ENCODE data around the gene RSPH4A.

RSPH4A gene

DNA sequence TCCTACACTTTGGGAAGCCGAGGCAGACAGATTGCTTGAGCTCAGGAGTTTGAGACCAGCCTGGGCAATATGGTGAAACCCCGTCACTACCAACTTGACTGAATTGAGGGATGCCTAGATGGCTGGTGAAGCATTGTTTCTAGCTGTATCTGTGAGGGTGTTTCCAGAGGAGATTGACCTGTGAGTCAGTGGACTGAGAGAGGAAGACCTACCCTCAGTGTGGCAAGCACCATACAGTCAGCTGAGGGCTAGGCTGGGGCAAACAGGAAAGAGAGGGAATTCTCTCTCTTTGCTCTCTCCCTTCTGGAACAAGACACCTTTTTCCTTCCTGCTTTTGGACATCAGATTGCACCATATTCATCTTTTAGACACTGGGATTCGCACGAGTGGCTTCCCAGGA is 56.0 kb downstream of the RSPH4A start:
- TF ChIP-seq CTCF (IDR thresholded peaks at IDR 0.05; ENCODE audit: low read depth, low read length), result no peak
- DNase-seq, result no peak
- H3K36me3 ChIP-seq, result peaks cover 4% of the 10 kb centered on the region
- H3K4me3 ChIP-seq (ENCODE audit: low read depth, low read length), result no peak overlapping the region
- H3K27me3 ChIP-seq (ENCODE audit: insufficient read depth, low read depth, severe bottlenecking), result no peaks in the 10 kb centered on the region
- no peak overlapping the region for H3K27ac ChIP-seq
- H3K9me3 ChIP-seq (ENCODE audit: severe bottlenecking), result no peaks in the 10 kb centered on the region

DNA sequence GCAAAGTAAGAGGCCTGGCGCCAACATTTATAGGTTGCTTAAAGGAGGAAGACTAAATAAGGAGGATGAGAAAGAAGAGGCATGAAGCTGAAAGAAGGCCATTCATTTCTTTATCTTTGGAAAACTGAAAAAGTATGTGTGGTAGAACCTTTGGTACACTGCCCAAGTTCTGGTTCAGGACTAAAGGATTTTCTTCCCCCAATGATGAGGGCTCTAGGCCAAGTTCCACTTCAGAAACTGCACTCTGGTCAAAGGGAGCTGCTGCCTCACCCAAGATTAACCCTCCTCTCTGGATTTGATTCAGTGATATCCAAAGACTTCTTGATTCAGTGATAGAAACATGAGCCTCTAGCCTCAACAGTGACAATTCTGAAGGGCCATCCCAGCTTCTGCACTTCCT is 59.7 kb downstream of the RSPH4A start:
- Histone ChIP-seq H3K27me3 (ENCODE audit: insufficient read depth, low read depth, severe bottlenecking) (no peaks in the 10 kb centered on the region), H3K4me3 (ENCODE audit: low read depth, low read length) (no peak overlapping the region), H3K27ac (no peak overlapping the region), H3K36me3 (no peaks in the 10 kb centered on the region), H3K9me3 (ENCODE audit: severe bottlenecking) (no peaks in the 10 kb centered on the region)
- DNase-seq, result no peak
- no peak for TF ChIP-seq CTCF (IDR thresholded peaks at IDR 0.05; ENCODE audit: low read depth, low read length)

DNA sequence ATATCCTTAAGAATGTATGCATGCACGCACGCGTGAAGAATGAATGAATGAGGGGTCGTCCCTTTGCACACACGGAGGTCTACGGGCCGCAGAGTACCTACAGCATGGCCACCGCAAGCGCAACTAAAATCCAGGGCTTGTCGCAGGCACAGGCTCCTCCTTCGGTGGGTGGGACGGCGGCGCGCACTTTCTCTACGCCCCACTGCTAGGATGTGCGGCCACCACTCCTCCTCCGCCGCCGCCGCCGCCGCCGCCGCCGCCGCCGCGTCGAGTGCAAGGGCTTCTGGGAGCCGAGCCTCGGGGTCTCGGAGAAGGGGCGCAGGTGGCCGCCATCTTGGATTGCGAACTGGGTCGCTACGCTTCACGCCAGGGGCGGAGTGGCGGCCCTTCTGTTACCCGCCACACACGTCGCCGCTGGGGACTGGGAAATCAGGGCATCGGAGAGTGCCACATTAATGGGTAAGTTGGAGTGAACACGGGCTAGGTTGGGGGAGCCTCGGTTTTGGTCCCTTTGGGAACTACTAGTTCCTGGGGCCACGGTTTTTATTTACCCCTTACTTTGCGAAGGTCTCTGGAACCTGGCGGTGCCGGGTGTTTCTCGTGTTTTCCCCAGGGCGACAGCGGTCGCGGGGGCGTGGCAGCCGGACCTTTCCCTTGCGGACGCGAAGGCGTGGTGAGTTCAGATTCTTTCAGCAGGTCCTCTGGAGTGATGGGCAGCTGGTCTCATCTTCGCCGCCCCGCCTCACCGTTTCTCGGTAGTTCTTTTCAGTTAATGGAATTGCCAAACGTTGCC is 64.8 kb downstream of the RSPH4A start, which contains the start of gene KPNA5:
KPNA5 (plus strand) TSS at position 332 of the 793 bp plus-strand sequence; CDS start at position 456, 124 bp downstream.
- Histone ChIP-seq H3K9me3 (ENCODE audit: severe bottlenecking) (no peaks in the 10 kb centered on the region), H3K4me3 (ENCODE audit: low read depth, low read length) (peak within 1 kb of the TSS; percentile 73), H3K36me3 (0 out of 2 replicates have a peak, but pooled peaks cover 6% of the 10 kb centered on the region), H3K27ac (peak within 1 kb of the TSS; percentile 91), H3K27me3 (ENCODE audit: insufficient read depth, low read depth, severe bottlenecking) (no peaks in the 10 kb centered on the region)
- no peak for TF ChIP-seq CTCF (IDR thresholded peaks at IDR 0.05; ENCODE audit: low read depth, low read length)
- DNase-seq, result peak; percentile 95

GRCh38 chr6:116682334-116682712 is 66.0 kb downstream of the RSPH4A start:
- DNase-seq, result no peak
- no peaks in the 10 kb centered on the region for H3K27me3 ChIP-seq (ENCODE audit: insufficient read depth, low read depth, severe bottlenecking)
- 0 out of 2 replicates have a peak, but pooled peaks cover 6% of the 10 kb centered on the region for H3K36me3 ChIP-seq
- H3K9me3 ChIP-seq (ENCODE audit: severe bottlenecking), result no peaks in the 10 kb centered on the region
- H3K4me3 ChIP-seq (ENCODE audit: low read depth, low read length), result peak overlapping the region; percentile 68
- TF ChIP-seq CTCF (IDR thresholded peaks at IDR 0.05; ENCODE audit: low read depth, low read length), result no peak
- H3K27ac ChIP-seq, result peak overlapping the region; percentile 91

Measured in WERI-Rb-1 (cell line).